CD4-positive, alpha-beta T cell treated with Interleukin-6 for 4 hours (primary cell): ENCODE data around the gene ZNF750.

ENCODE experiments used
- DNase-seq: peaks from one replicate; pipeline ENCODE4 v3.0.0-alpha.2; 2020; ENCODE audit warnings: mixed read lengths

Gene ZNF750

DNA sequence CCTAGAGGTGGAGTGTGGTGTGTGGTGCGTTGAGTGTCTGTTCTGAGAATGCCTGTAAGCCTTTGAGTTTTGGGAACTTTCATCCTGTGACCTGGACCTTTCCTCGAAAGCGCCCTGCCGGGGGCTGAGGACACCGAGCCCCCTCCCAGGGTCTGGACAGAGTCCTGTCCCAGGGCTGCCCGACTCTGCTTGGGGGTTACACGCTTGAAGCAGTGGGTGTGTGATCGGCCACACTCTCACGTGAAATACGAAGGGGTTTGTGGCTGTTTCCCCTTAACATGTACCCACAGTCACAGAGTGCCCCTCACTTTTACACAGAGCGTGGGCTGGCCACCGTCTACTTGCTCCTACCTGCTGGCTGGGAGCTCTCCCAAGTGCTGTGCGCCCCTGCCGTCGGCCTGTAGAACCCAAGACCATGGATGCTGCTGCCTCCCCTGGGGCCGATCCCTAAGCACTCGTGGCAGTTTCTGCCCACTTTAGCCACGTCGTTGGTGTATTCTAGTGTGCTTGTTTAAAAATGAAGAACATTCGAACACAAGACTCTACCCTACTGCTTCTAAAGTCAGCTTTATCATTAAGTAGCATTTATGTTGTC, 6.8 kb downstream of the ZNF750 start:
- no peak for DNase-seq

DNA sequence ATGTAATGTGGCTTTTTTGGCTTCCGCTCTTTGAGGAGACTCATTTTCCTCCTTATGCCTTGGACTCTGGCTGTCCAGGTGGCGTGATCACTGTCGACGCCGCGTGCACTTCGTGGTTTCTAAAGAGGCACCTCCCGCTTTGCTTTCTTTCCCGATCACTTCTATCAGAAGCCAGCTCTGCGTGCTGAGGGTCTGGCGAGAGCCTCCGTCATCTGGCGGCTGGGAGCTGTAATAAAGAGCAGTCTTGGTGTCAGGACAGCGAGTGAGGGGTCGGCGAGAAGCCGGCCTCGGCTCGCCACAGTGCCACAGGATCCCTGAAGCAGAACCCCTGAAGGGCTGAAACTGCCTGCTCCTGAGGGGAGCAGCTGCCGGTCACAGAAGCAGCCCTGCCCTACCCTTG, 7.4 kb downstream of the ZNF750 start:
- DNase-seq, result no peak

DNA sequence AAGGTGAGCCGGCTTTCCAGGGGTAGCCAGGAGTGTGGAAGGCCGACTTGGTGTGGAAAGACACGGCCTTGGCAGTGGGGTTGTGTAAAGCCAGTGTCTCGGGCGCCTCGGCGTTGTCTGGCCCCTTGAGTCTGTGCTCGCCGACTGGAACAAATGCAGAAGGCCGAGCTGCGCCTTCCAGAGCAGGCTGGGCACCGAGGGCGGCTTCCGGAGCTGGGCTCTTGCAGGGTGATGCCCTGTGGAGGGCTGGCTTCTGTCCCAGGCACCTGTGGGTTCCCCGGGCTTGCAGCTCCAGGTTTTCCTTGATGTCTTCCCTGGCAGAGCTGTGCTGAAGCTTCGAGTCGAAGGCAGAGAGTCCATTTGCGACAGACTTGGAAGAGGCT, 8.0 kb downstream of the ZNF750 start:
- DNase-seq, result no peak

GRCh38 chr17:82831041-82831817, 8.6 kb downstream of the ZNF750 start:
- DNase-seq, result no peak

- no peak for DNase-seq
Observed at GRCh38 chr17:82830249-82830661, 9.6 kb downstream of the ZNF750 start.

GRCh38 chr17:82828875-82829487, 10.8 kb downstream of the ZNF750 start:
- no peak for DNase-seq

GRCh38 chr17:82826956-82827355, 12.9 kb downstream of the ZNF750 start:
- no peak for DNase-seq

- no peak for DNase-seq
Observed at GRCh38 chr17:82826211-82826610, 13.6 kb downstream of the ZNF750 start.

- DNase-seq, result no peak
Observed at GRCh38 chr17:82825540-82826124, 14.2 kb downstream of the ZNF750 start.

- DNase-seq, result no peak
Observed at GRCh38 chr17:82823004-82823403, 16.8 kb downstream of the ZNF750 start.

DNA sequence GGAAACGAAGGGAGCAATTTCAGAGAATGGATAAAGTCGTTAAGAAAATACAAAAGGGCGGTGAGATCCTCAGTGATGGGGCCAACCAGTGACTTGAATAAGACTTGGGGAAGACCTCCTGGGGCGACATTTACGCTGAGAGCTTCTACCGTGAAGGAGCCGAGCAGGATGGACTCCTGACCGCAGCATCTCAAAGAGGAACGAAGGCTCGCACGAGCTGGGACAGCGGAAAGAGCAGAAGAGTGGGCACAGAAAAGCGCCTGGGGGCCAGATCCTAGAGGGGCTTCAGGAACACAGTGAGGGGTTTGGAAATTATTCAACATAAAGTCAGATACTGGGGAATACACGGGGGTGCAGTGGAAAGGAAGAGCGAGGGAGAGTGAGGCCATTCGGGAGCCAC, 17.5 kb downstream of the ZNF750 start:
- DNase-seq, result no peak

DNA sequence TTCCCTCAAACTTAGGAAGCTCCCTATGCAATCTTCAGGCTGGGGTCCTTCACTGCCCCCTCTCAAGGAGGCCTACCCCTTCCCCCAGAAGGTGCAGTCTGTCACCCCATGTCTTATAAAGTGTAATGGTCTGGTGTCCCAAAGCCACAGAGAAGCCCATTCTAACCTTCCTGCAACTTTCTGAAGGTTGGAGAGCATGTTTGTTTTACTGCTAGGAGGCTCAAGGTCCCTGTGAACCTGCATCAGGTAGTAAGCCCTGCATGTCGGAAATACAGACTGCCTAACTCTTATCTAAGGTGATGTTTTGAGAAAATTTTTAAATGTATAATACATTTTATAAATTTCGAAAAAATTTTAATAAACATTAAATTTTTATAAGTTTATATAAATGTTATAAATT, 18.3 kb downstream of the ZNF750 start:
- no peak for DNase-seq

DNA sequence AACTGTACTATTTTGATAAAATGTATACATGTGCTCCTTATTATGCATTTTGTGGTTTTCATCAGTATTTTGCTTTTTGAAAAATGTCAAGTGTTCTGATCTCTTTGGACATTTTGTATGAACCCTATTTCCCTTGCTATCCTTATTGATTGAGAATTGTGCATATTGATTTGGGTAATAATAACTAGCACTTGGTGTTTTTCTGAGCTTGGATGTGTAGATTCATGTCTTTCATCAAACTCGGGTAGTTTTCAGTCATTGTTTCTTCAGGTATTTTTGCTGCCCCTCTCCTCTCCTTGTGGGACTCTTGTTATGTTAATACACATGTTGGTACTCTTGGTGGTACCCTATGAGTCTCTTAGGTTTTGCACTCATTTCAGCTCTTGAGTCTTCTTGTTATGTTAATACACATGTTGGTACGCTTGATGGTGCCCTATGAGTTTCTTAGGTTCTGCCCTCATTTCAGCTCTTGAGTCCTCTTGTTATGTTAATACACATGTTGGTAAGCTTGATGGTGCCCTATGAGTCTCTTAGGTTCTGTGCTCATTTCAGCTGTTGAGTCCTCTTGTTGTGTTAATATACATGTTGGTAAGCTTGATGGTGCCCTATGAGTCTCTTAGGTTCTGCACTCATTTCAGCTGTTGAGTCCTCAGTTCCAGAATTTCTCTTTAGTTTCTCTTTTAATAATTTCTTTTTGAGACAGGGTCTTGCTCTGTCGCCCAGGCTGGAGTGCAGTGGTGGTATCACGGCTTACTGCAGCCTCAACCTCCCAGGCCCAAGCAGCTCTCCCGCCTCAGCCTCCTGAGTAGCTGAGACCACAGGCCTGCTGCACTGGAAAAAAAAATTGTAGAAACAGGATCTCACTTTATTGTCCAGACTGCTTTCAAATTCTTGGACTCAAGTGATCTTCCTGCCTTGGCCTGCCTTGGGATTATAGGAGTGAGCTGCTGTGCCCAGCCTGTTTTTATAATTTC, 19.3 kb downstream of the ZNF750 start:
- no peak for DNase-seq

GRCh38 chr17:82817947-82818346, 21.9 kb downstream of the ZNF750 start:
- DNase-seq, result no peak

DNA sequence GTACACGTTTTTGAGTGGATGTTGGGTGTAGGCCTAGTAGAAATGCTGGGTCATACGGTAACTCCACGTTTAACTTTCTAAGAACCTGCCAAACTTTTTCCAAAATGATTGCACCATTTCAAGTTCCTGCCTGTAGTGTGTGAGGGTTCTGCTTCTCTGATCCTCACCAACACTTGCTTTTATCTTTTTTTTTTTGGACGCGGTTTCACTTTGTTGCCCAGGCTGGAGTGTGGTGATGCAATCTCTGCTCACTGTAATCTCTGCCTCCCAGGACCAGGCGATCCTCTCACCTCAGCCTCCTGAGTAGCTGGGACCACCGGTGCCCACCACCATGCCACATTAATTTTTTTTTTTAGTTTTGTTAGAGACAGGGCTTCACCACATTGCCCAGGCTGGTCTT, 23.5 kb downstream of the ZNF750 start:
- DNase-seq, result no peak

DNA sequence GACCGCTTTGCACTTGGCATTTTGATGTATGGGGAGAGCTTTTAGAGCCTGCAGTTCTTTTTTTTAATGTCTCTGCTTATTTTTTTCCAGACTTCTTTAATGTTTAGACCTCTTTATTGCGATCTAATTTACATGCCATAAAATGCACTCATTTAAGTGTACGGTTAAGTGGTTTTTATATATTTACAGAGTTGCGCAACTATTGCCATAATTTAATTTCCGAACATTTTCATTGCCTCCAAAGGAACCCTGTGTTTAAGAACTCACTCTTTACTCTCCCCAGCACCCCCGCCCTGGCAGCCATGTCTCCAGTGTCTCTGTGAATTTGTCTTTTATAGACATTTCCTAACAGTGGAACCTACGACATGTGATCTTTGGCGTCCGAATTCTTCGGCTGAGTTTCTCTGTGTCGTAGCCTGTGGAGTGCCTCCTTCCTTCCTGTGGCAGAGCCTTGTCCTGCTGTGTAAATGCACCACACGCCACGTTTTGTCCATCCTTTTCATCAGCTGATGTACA, 24.0 kb downstream of the ZNF750 start:
- DNase-seq, result no peak

DNA sequence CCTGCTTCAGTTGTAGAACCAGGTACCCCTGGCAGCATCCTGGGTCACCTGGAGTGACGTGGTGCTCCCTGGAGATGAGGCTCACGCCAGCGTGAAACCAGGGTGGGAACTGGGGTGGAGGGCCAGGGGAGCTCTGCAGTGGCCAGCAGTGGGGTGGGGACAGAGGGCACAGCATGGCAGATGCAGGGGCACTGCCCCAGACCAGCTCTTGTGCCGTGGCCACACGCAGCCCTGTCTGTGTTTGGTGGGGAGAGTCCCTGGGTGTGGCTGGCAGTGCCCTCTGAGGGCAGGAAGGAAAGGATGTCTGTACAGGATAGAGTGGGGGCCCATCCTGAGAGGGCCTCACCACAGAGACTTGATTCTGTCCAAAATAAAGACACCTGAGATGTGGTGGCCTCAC, 24.5 kb downstream of the ZNF750 start:
- DNase-seq, result no peak

GRCh38 chr17:82814834-82815233, 25.0 kb downstream of the ZNF750 start:
- DNase-seq, result no peak

- no peak for DNase-seq
Observed at GRCh38 chr17:82813299-82814051, 26.3 kb downstream of the ZNF750 start.

- no peak for DNase-seq
Observed at GRCh38 chr17:82812601-82813000, 27.2 kb downstream of the ZNF750 start.

- DNase-seq, result no peak
Observed at GRCh38 chr17:82812058-82812457, 27.8 kb downstream of the ZNF750 start.
